A673 (cell line): ENCODE data around the gene SLC9A5. TPM values are rescaled to one million over a fixed set of nuclear protein-coding genes. Genes with fewer than 3 reads are reported as not detected.
A peak's percentile ranks its signal among the peaks of the same experiment; 100 is the strongest.

Source experiments
- BruUV-seq: library from RNA; stranded (reverse); fragments of 400-500 nt; replicated peaks from 2 replicates; lab custom pipeline; 2021; lab: Mats Ljungman, UMichigan
- CTCF ChIA-PET: fragments of 300-600 bp; sonication (Branson Sonifier 250); formaldehyde crosslinking; loops from one replicate; lab custom pipeline; 2022; ENCODE audit warnings: antibody characterized with exemption; lab: Charles Lee
- POLR2A ChIA-PET: fragments of 300-600 bp; sonication (Branson Sonifier 250); formaldehyde crosslinking; loops from one replicate; lab custom pipeline; 2022; ENCODE audit warnings: antibody characterized with exemption; ENCODE audit not compliant: low non-redundant PET; lab: Charles Lee
- DNase-seq: peaks from one replicate; pipeline ENCODE4 v3.0.0-alpha.2; 2015; ENCODE audit warnings: low spot score
- H3K27ac ChIP-seq: fragments of 200-600 bp; sonication (generic); 2 replicates; pipeline ENCODE4 v1.5.1; 2016; ENCODE audit warnings: mixed run types, low read depth, mild to moderate bottlenecking, mixed read lengths, antibody characterized with exemption, low read length; ENCODE audit not compliant: poor library complexity, severe bottlenecking
- H3K27me3 ChIP-seq: fragments of 200-600 bp; sonication (generic); replicated peaks from 2 replicates; pipeline ENCODE4 v1.6.1; 2017; ENCODE audit warnings: mixed run types, low read depth, mild to moderate bottlenecking, mixed read lengths, antibody characterized with exemption, low read length; ENCODE audit not compliant: insufficient read depth, poor library complexity
- H3K36me3 ChIP-seq: fragments of 200-600 bp; sonication (generic); 2 replicates; pipeline ENCODE4 v1.6.1; 2016; ENCODE audit warnings: mixed run types, mild to moderate bottlenecking, mixed read lengths, antibody characterized with exemption, low read length; ENCODE audit not compliant: insufficient read depth, poor library complexity, severe bottlenecking
- H3K4me1 ChIP-seq: fragments of 200-600 bp; sonication (generic); 2 replicates; pipeline ENCODE4 v1.6.1; 2017; ENCODE audit warnings: mixed run types, mild to moderate bottlenecking, mixed read lengths, antibody characterized with exemption, low read length; ENCODE audit not compliant: insufficient read depth, poor library complexity, severe bottlenecking
- H3K4me3 ChIP-seq: fragments of 200-600 bp; sonication (generic); 2 replicates; pipeline ENCODE4 v1.5.1; 2016; ENCODE audit warnings: low read depth, mixed run types, mild to moderate bottlenecking, mixed read lengths, low read length; ENCODE audit not compliant: poor library complexity, severe bottlenecking
- H3K9me3 ChIP-seq: fragments of 200-600 bp; sonication (generic); 2 replicates; pipeline ENCODE4 v1.6.1; 2016; ENCODE audit warnings: mixed run types, low read depth, mild to moderate bottlenecking, mixed read lengths, antibody characterized with exemption, low read length; ENCODE audit not compliant: poor library complexity, severe bottlenecking
- CTCF ChIP-seq: fragments of 300-800, 200-600 bp; sonication (generic); conservative IDR thresholded peaks from 2 replicates; pipeline ENCODE4 v1.5.1; 2017; ENCODE audit warnings: low read depth, mild to moderate bottlenecking, antibody characterized with exemption, low read length, moderate library complexity, mixed read lengths
- EZH2 ChIP-seq: fragments of 200-600 bp; sonication (generic); IDR thresholded peaks from 2 replicates; pipeline ENCODE4 v1.6.1; 2017; ENCODE audit warnings: borderline replicate concordance, low read depth, mild to moderate bottlenecking, mixed read lengths, antibody characterized with exemption, low read length; ENCODE audit not compliant: poor library complexity, severe bottlenecking
- intact Hi-C: fragments of 100-400 bp; cut with micrococcal nuclease; formaldehyde crosslinking; loops from one replicate; pipeline ENCODE4 v1.10.0; 2022; ENCODE audit not compliant: unreplicated experiment
- total RNA-seq: library from RNA; stranded (reverse); gene quantifications from 2 replicates; pipeline ENCODE4 v1.2.3, GENCODE V29; 2021

SLC9A5 gene
- total RNA-seq, 1 experiment from 2014 or later: 2.4 TPM

DNA sequence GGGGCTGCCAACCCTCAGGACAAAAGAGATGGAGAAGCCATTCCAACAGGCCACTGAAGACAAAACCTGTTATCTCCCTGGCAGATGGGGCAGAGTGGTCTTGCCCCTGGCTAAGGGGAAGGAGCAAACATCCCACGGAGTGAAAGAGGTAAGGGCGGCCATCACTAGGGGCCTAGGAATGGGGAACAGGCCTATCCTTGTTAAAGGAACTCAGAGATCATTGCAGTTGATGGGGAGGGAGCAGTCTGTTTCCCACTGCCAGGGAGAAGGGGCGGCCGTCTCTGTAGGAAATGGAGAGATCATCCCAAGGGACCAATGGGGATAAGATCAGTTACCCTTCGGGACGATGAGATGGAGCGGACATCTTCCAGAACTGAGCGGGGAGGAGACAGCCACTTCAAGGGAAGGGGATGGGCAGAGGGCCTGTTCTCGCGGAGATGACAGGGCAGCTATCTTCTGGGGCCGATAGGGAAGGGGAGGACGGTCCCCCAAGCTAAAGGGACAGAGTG, 22.4 kb upstream of the SLC9A5 start:
- DNase-seq: no peak

DNA sequence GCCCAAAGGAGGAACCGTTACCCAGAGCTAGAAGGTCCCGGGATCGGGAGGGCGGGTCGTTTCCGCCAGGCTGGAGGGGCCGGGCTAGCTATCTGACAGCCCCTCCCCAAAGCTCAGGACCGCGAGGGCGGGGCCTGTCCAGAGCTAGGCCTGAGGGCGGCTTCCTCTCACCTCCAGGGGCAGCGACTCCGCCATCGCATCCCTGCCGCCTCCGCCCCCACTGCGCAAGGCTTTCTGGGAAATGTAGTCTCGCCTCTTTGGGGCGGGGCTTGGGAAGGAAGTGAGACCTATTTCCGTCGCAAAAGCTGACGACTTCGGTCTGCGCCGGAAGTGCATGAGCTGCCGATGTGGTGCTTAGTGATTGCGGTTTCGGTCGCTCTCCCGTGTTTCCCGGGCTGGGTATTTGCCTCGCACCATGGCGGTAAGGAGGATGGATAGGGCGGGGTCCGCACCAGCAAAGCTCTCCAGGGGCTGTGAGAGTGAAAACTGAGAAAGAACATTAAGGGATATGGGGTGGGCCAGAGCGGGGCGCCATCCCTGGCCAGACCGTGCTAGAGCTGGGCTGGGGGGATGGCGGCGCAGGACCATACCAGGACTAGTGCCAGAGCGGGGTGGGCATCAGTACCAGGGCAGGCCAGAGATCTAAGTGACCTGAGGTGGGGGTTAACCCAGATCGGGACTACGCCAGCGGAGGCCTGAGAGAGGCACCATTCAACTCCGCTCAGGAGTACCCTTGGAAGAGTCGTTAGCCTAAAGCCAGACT, 21.8 kb upstream of the SLC9A5 start, which contains the start of gene TMEM208:
TSS of gene TMEM208 (plus strand) at position 327 of the 763 bp plus-strand sequence. CDS start at position 416, 89 bp downstream.
- ChIA-PET CTCF (interaction anchor here (0.6 to 1.4 kb wide), 3 partner anchors 19 to 209 kb away, joined by 3 to 4 read pairs (median 3); no protein-coding TSS in a partner anchor), POLR2A (interaction anchor here (0.6 kb wide), 1 partner anchor 54 kb away, joined by 3 read pairs; no protein-coding TSS in a partner anchor)
- peaks cover 39% of the 10 kb centered on the region for H3K36me3 ChIP-seq
- peaks cover 17% of the 10 kb centered on the region for H3K4me1 ChIP-seq
- peak; percentile 30; the same call in 1 of the 2 replicates for TF ChIP-seq CTCF
- TF ChIP-seq EZH2: no peak
- no peaks in the 10 kb centered on the region for H3K9me3 ChIP-seq
- no peaks in the 10 kb centered on the region for H3K27me3 ChIP-seq
- BruUV-seq: no TSS peak
- peak within 1 kb of the TSS; percentile 60 for H3K27ac ChIP-seq
- peak; percentile 99 for DNase-seq
- intact Hi-C loops: loop anchor here (2.0 kb wide), 1 partner anchor 66 kb away; no protein-coding TSS in a partner anchor
- peak within 1 kb of the TSS; percentile 89 for H3K4me3 ChIP-seq

More for the DNA sequence above, 22.4 kb upstream of the SLC9A5 start:
- ChIA-PET POLR2A (interaction anchor here (0.6 kb wide), 1 partner anchor 53 kb away, joined by 3 read pairs; no protein-coding TSS in a partner anchor), CTCF (interaction anchor here (0.6 to 1.4 kb wide), 2 partner anchors 24 to 208 kb away, joined by 3 to 4 read pairs; no protein-coding TSS in a partner anchor)
- BruUV-seq: TSS peak; percentile 35
- H3K27ac ChIP-seq: peak overlapping the region; percentile 60
- H3K36me3 ChIP-seq: peaks cover 33% of the 10 kb centered on the region
- no peak for TF ChIP-seq CTCF
- no peak for TF ChIP-seq EZH2
- H3K9me3 ChIP-seq: no peaks in the 10 kb centered on the region
- H3K4me3 ChIP-seq: peak overlapping the region; percentile 89
- intact Hi-C loops: loop anchor here (2.0 kb wide), 1 partner anchor 66 kb away; no protein-coding TSS in a partner anchor
- peaks cover 17% of the 10 kb centered on the region for H3K4me1 ChIP-seq
- no peaks in the 10 kb centered on the region for H3K27me3 ChIP-seq

DNA sequence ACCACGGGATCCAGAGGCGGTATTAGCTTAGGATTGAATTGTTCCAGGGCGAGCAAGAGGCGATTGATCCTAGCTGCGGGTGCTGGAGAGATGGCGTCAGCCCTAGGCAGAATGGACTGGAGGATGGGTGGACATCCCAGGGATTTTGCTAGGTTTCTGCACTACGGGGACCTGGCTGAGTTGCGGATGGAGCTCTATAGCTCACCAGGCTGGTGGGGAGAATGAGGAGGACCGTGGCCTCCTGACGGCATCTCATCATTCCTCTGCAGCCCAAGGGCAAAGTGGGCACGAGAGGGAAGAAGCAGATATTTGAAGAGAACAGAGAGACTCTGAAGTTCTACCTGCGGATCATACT, 21.2 kb upstream of the SLC9A5 start:
- Histone ChIP-seq H3K4me1 (peaks cover 17% of the 10 kb centered on the region), H3K27me3 (no peaks in the 10 kb centered on the region), H3K9me3 (no peaks in the 10 kb centered on the region), H3K27ac (peak overlapping the region; percentile 60), H3K36me3 (peaks cover 43% of the 10 kb centered on the region), H3K4me3 (peak overlapping the region; percentile 89)
- POLR2A ChIA-PET: no interaction called here
- intact Hi-C loops: loop anchor here (2.0 kb wide), 1 partner anchor 67 kb away; no protein-coding TSS in a partner anchor
- no TSS peak for BruUV-seq
- TF ChIP-seq EZH2: no peak
- no peak for TF ChIP-seq CTCF
- DNase-seq: no peak
- CTCF ChIA-PET: interaction anchor here (0.6 to 1.4 kb wide), 2 partner anchors 20 to 209 kb away, joined by 3 to 4 read pairs; no protein-coding TSS in a partner anchor
